HepG2 (cell line): ENCODE results near the gene ACER2. TPM values are rescaled to one million over a fixed set of nuclear protein-coding genes. Genes with fewer than 3 reads are reported as not detected.

Experiments used
- ATF3 ChIP-seq: sonication (generic); formaldehyde crosslinking; IDR thresholded peaks from 2 replicates; pipeline ENCODE4 v1.4.0; 2020; ENCODE audit warnings: missing genetic modification reagents
- ATRX ChIP-seq: sonication (generic); formaldehyde crosslinking; IDR thresholded peaks from 2 replicates; pipeline ENCODE4 v1.4.0; 2020; ENCODE audit warnings: missing genetic modification reagents, borderline replicate concordance
- ELK4 ChIP-seq: sonication (generic); formaldehyde crosslinking; IDR thresholded peaks from 2 replicates; pipeline ENCODE4 v1.9.0; 2021; ENCODE audit warnings: missing genetic modification reagents, borderline replicate concordance
- ESRRA ChIP-seq: sonication (generic); formaldehyde crosslinking; IDR thresholded peaks from 2 replicates; pipeline ENCODE4 v1.5.1; 2020; ENCODE audit warnings: mild to moderate bottlenecking, low read depth, missing genetic modification reagents
- FLYWCH1 ChIP-seq: sonication (generic); formaldehyde crosslinking; IDR thresholded peaks from 2 replicates; pipeline ENCODE4 v1.8.1; 2023; ENCODE audit warnings: mild to moderate bottlenecking, missing genetic modification reagents
- HNRNPL ChIP-seq: fragments of 200-400 bp; formaldehyde crosslinking; IDR thresholded peaks from 2 replicates; pipeline ENCODE4 v1.6.1; 2017; ENCODE audit warnings: mild to moderate bottlenecking, low read depth, low read length
- KLF13 ChIP-seq: sonication (generic); formaldehyde crosslinking; IDR thresholded peaks from 2 replicates; pipeline ENCODE4 v1.4.0; 2020; ENCODE audit warnings: mild to moderate bottlenecking, missing genetic modification reagents
- MBNL3 ChIP-seq: fragments of 250-450 bp; sonication (Bioruptor Pico); conservative IDR thresholded peaks from 2 replicates; pipeline ENCODE4 v1.8.0; 2022; ENCODE audit warnings: mild to moderate bottlenecking, inconsistent platforms
- POGZ ChIP-seq: sonication (generic); formaldehyde crosslinking; IDR thresholded peaks from 2 replicates; pipeline ENCODE4 v1.4.0; 2020; ENCODE audit warnings: mild to moderate bottlenecking, missing genetic modification reagents
- REST ChIP-seq, 2 experiments: IDR thresholded peaks; 2 replicates each; pipeline ENCODE4 v1.6.1; 2011 to 2012; ENCODE audit warnings: low read length in 2 of 2, borderline replicate concordance in 1 of 2, low read depth in 1 of 2, mild to moderate bottlenecking in 1 of 2, moderate library complexity in 1 of 2
- STAT5B ChIP-seq: sonication (generic); formaldehyde crosslinking; IDR thresholded peaks from 2 replicates; pipeline ENCODE4 v1.4.0; 2020; ENCODE audit warnings: missing genetic modification reagents
- TERF1 ChIP-seq: sonication (generic); formaldehyde crosslinking; IDR thresholded peaks from 2 replicates; pipeline ENCODE4 v1.8.0; 2022; ENCODE audit warnings: mild to moderate bottlenecking, missing genetic modification reagents, moderate library complexity
- TFDP2 ChIP-seq: sonication (generic); formaldehyde crosslinking; IDR thresholded peaks from 2 replicates; pipeline ENCODE4 v1.4.0; 2020; ENCODE audit warnings: missing genetic modification reagents
- ZNF142 ChIP-seq: sonication (generic); formaldehyde crosslinking; IDR thresholded peaks from 2 replicates; pipeline ENCODE4 v1.4.0; 2020; ENCODE audit warnings: missing genetic modification reagents
- ZNF7 ChIP-seq: IDR thresholded peaks from 2 replicates; pipeline ENCODE4 v1.6.1; 2016; ENCODE audit warnings: missing biosample characterization, missing genetic modification reagents
- polyA plus RNA-seq, 8 experiments: library from polyadenylated mRNA; depleted of rRNA in 3 of 8; stranded (reverse) in 7 of 8; unstranded in 1 of 8; fragments of >200 nt; fragmentation: Illumina TruSeq in 4 of 8; extraction: Trizol in 4 of 8; gene quantifications; 2 replicates each; pipeline versions ENCODE4 v1.2.1 to v1.2.3, GENCODE V29; 2011 to 2016; ENCODE audit warnings: low read depth in 4 of 8, missing spikeins in 1 of 8, mixed read lengths in 1 of 8; ENCODE audit not compliant: insufficient read depth in 1 of 8
- total RNA-seq, 5 experiments: library from RNA; depleted of rRNA; stranded (reverse); fragments of >200 nt; fragmentation: Illumina TruSeq; extraction: Trizol; gene quantifications; 2 replicates each; pipeline ENCODE4 v1.2.3, GENCODE V29; 2016; ENCODE audit warnings: low read depth in 1 of 5

ACER2 gene
- total and polyA plus RNA-seq, 2 of the 13 experiments (the other 11 are each of a cell fraction or from before 2014, with no cell fraction given) = 1.9 to 3.4 TPM

- no peak for TF ChIP-seq ZNF142 (CRISPR knock-in tag)
- TF ChIP-seq ELK4 (CRISPR knock-in tag) = no peak
- no peak for TF ChIP-seq KLF13
- TF ChIP-seq ATF3 (CRISPR knock-in tag) = no peak
- no peak for TF ChIP-seq ESRRA
- TF ChIP-seq TFDP2 (CRISPR knock-in tag) = no peak
- no peak for TF ChIP-seq HNRNPL
- TF ChIP-seq TERF1 (CRISPR knock-in tag) = no peak
- TF ChIP-seq POGZ (CRISPR knock-in tag) = no peak
- no peak for TF ChIP-seq STAT5B (CRISPR knock-in tag)
- TF ChIP-seq FLYWCH1 (CRISPR knock-in tag) = no peak
- TF ChIP-seq ATRX = no peak
- no peak for TF ChIP-seq REST (IDR thresholded peaks at IDR 0.05; ENCODE audit: borderline replicate concordance in 1 of 2, low read depth in 1 of 2, low read length in 2 of 2)
- no peak for TF ChIP-seq ZNF7
- no peak for TF ChIP-seq MBNL3 (CRISPR knock-in tag)
Observed at GRCh38 chr9:19456996-19457692, 48.3 kb downstream of the ACER2 start (continued).
